GOT3 (cell line): ENCODE results near the gene KIF26B.

ENCODE experiments used
- DNase-seq: peaks from one replicate; lab custom pipeline; 2025; ENCODE audit warnings: mixed read lengths; lab: John Stamatoyannopoulos, UW

KIF26B gene

DNA sequence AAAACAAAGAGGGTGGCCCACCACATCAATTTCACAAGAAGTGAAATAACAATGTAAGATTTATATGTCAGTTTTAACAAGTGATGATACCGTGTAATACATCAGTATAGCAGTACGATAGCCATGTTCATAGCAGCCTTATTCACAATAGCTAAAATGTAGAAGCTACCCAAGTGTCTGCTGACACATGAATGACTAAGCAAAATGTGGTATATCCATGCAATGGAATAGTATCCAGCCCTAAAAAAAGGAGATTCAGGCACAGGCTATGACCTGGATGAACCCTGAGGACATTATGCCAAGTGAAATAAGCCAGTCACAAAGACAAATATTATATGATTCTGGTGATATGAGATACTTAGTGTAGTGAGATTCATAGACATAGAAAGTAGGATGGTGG, 18.0 kb downstream of the KIF26B start:
- DNase-seq: no peak

DNA sequence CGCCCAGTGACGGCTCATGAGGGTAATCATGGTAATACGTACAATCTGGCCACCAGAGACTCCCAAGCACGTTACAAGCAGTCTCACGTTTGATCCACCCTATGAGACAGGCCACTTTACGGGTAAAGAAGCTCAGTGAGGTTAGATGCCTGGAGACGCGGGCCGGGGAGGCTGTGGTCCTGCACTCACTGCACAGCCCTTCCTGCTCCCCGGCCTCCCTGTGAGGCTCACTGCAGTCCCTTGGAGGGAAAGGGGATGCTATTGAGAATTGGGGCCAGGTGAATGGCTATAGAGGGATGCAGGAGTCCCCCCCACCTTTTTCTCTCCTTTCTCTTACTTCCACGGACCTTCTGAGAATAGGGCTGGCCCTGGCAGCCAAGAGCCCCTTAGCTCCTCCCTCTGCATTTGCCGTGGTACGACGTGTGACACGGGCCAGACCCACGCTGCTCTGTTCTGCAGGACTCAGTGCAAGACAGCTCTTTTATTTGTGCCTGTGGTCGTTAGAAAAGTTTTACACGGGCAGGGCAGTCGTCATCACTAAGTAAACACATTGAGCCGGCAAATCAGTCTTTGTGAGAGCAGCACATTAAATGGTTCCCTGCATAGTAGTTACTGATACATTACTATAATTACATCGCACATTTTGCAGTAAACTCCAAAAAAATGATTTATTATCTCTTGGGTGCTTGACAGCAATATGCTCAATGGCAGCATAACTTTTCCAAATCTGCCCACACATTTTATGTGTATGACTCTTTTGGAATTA, 18.8 kb downstream of the KIF26B start:
- DNase-seq: no peak

DNA sequence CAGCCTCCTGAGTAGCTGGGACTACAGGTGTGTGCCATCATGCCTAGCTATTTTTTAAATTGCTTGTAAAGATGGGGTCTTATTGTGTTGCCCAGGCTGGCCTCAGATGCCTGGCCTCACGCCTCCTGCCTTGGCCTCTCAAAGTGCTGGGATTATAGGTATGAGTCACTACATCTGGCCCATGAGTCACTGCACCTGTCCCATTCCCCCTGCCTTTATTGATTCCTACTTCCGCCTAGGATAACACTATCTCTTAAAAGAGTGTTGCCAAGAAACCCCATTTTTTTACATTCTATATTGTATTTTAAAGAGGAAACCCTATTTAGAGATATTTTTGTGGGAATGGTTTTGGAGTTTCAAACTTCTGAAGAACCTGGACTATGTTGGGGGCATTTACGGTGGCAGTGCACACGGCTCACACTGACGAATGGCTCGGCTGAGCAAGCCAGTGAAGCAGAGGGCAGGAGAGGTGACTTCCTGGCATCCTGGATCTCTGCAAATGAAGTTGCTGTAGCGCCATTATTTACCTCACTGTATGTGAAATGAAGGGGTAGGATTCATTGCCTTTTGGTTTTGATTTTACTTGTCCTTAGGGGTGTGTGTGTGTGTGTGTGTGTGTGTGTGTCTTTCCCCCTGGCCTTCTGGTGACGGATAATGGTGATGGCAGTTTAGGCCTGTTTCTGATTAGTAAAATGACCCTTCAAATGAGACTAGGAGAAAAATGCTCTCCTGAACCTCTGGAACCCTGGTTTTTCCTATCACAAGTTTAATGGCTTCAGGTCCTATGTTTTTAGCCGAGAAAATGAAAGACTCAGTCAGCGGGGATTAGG, 22.5 kb downstream of the KIF26B start:
- no peak for DNase-seq

DNA sequence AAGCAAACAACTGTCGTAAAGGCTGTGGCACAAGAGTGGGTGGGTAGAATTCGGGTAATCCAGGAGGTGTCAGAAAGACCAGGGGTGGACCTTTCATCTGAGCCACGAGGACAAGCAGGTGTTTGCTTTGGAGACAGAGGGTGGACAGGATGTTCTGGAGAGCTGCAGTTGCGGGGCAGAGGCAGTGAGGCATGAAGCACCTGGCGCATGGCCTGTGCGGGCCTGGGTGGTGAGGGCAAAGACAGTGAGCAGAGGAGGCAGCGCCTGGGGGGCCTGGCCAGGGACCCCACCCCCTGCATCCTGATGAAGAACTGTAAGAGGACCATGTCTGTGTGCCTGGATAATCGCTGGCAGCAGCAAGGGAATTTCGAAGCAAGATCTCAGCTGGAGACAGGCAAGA, 24.9 kb downstream of the KIF26B start:
- no peak for DNase-seq

DNA sequence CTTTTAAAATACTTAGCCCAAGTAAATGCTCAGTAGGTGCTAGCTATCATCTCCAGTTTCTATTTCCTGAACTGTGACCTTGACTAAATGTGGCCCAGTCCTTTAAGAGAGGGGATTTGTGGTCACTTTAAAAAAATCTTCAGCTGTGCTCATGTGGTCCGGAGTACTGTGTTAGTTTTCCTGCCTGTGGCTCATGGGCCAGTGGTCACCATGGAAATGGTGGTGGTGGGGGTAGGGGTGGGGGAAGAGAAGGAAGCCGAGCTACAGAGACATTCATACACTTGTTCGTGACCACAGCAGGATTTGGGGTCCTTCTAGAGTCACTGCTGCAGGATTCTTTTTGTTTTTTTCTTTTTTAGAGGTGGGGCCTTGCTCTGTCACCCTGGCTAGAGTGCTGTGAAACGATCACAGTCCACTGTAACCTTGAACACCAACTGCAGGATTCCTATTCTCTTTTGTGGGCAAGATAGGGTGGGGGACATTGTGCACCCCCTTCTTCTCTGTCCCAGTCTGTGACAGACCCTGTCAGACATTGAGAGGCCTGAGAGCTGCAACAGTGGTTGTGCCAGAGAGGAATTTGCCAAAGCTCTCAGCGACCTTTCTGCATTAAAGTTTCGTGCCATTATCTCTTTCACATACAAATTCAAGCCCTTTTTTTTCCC, 25.8 kb downstream of the KIF26B start:
- no peak for DNase-seq

DNA sequence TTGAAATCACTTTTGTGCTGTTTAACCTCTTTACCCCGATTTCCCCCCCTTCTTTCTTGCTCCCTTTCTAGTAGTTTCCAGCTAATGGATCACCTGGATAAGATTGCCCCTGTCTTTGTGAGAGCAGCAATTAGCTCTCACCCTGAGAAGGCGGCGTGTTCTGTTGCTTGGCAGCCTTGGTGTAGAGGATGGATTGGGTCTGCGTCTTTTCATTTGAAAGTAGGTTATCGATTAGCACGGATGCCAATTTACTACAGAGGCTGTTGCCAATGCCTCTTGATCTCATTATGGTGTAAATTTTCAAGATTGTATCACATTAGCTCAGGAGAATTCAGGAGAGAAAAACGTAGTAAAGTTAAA, 26.4 kb downstream of the KIF26B start:
- no peak for DNase-seq

DNA sequence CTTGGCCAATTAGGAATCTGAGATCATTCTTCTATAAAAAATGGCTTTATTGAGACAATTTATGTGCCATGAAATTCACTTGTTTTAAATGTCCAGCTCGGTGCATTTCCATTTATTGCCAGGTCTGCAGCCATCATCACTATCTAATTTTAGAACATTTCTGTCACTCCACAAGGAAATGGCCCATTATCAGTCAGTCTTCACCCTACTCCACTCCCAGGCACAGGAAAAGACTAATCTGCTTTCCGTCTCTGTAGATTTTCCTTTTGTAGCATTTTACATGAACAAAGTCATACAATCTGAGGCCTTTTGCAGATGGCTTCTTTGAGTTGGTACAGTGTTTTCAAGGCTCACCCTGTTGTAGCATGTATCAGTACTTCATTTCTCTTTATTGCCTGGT, 27.2 kb downstream of the KIF26B start:
- no peak for DNase-seq

DNA sequence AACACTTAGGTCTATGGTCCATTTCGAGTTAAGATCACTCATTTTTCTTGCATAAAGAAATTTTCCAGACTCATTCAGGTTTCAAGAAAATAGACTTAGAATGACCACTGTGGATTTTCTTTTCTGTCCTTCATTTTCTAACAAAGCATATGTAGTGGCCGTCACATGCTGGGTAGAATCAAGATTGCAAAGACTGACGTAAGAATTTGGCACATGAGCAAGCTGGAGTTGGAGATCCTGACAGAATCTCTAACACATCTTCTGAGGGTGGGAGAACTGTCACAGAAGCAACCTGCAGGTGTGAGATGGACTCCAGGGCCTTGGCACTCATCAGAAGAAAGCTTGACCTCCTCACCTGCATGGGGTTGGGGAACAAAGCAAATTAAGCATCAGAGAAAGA, 28.6 kb downstream of the KIF26B start:
- no peak for DNase-seq

DNA sequence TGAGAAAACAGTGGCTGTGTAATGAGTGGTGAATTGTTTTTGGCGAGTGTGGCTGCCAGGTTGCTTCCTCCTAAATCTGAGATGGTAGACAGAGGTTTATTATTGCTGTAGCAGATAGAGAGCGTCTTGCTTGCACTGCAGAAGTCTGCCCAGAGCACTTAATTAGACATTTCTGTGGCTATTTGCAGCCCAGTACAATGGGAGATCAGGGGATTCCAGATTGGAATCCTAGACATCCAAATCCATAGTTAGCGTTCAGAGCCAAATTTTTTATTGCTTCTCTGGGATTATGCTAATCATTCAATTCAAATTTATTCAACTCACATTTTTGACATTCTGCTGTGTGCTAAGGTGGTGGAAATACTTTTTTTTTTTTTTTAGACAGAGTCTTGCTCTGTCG, 30.0 kb downstream of the KIF26B start:
- DNase-seq: no peak

DNA sequence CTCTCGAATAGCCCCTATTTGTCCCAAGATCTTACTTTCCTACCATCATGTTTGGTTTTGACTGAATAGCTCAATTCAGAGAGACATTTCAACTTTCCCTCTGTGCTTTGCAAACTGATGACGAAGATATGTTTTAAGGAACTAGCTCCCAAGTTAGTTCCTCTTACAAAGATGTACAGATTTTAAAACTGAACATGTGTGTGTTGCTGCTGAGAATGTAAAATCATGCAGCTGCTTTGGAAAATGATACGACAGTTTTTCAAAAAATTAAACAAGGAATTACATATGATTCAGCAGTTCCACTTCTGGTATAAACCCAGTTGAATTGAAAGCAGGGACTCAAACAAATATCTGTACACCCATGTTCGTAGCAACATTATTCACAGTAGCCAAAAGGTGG, 33.6 kb downstream of the KIF26B start:
- DNase-seq: no peak

DNA sequence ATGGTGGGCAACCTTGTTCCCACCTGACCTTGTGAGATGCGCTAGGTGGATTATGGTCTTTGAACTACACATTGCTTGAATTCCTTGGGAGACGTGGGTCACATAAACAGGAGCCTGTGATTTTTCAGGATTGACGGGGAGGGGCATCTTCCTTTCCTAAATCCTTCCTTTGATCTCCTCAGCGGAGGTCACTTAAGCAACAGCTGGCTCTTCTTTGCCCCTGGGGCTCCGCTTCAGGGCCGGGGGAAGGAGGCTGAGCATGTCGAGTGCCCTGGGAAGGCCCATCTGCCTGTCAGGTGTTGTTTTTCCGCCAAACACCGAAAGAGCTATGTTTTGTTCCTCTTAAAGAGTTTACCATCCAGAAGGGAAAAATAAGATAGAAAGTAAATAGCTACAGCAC, 40.6 kb downstream of the KIF26B start:
- no peak for DNase-seq

DNA sequence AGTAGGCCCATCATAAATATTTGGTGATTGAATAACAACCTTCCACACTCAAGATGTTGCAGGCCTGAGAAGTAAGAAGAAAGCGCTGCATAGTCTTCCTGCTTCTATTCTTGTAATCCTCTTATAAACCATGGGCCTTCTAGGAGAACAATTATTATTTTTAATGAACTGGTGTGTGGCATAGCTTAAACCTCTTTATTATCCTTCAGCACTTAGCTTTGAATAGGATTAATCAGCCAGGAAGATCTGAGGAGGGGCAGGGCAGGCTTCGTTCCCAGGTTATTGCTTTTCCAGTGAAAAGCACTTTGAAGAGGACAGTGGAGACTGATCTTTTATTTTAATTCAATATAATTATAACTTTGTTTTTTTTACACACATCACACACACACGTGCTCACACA, 42.3 kb downstream of the KIF26B start:
- DNase-seq: no peak

DNA sequence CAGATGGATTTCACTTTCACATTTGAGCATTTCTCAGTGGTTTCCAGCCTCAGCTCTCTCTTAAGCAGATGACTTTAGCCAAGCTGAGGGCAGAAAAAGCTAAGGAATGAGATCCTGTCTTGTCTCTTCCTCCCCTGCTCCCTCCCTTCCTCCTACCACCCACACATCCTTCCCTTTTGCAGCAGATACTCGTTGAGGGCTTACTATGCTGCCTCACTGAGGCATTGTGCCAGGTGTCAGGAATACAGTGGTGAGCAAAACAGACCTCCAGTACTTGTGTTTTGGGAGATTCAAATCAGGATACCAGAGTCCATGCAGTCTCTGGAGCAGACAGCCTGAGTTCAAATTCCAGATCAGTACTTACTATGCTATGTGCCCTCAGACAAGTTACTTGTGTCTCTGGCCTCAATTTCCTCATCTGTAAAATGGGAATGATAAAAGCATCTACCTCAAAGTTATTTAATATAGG, 43.2 kb downstream of the KIF26B start:
- no peak for DNase-seq

DNA sequence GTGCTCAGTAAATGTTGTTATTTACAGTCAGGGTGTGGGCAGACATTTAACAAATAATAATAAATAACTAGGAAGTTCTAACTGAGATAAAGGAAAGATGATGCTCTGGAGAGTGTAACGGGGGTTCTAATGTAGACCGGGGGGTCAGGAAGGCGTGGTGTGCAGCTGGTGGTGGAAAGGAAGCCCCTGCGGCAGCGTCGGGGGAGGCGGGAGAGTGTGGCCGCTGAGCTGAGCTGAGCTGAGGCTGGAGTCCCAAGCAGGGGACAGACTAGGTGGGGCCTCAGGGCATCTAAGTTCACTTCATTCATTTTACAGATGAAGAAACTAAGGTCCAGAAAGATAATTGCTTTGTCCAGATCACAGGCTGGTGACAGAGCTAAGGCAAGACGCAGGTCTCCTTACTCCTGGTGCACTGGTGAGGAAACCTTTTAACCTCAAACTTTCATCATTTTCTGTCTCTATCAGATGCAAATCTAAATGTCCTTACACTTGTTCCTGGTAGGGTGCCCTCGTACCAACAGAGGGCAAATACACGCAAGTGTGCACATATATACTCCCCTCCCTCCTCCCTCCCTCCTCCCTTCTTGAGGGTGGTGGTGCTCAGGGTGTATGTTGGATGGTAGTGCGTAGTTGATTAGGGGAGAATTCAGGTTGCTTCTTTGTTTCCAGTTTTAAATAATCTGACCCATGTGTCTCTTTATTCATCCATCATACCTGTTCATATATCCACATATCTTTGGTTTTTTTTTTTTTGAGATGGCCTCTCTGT, 44.1 kb downstream of the KIF26B start:
- no peak for DNase-seq

DNA sequence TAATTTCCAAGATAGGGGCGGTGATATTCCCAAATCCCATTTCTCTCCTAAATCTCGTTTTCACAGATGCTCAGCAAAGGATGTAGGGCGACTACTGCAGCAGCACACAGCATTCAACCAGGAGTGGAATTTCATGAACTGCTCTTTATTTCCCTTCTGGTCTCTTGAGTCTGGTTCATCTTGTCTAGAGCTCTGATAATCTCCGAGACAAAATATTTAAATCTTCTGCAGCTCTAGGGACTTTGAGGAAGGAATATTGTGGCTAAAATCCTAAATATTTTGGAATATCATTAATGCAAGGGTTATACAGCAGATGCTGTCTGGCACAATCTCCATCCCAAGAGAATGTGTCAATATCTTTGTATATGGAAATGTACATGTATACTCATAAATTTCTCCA, 45.4 kb downstream of the KIF26B start:
- no peak for DNase-seq

DNA sequence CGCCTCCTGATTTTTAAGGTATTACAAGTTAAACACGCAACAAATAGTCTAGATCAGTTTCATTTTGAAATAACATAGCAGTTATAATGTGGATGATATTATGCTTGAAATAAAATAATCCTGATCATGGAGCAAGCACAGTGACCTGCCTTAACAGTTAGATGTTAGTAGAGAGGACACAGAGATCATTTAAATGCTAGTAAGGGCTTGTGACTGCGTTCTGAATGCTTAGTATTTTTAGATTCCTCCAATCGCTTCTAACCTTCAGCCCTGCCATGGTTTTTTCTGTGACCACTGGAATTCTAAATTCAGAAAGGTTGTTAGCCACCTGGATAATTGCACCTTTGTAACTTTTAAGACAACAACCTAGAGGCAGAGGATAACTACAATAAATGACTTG, 46.4 kb downstream of the KIF26B start:
- DNase-seq: no peak

DNA sequence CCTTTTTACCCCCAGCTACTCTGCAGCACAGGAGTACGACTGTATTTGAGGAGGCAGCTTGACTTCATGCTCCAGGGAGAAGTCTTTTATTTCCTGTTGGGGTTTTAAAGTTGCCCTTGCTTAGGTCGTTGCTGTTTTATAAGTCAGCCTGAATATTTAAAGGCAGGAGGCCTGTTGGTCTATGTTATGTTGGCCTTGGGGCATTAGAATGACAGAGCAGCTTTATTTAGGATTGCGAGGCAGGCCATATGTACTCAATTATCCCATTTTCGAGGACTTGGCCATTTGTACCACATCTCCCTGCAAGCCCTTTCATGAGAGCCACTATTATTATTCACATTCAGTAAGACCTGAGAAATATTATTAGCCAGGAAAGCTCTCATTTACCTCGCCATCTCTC, 47.0 kb downstream of the KIF26B start:
- DNase-seq: no peak

DNA sequence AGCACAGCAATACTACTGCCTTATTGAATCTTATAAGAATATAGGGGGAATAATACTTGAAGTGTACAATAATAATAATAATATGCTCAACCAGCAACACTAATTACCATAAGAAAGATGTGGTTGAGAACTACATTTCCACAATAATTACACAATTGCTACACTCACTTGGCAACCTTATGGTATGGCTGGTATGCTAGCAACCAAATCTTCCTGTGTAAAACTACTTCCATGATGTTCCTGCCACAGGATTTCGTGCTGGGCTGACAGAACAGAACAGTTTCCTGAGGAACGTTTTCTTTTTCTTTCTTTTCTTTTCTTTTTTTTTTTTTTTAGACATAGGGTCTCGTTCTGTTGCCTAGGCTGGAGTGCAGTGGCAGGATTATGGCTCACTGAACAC, 50.6 kb downstream of the KIF26B start:
- DNase-seq: no peak

DNA sequence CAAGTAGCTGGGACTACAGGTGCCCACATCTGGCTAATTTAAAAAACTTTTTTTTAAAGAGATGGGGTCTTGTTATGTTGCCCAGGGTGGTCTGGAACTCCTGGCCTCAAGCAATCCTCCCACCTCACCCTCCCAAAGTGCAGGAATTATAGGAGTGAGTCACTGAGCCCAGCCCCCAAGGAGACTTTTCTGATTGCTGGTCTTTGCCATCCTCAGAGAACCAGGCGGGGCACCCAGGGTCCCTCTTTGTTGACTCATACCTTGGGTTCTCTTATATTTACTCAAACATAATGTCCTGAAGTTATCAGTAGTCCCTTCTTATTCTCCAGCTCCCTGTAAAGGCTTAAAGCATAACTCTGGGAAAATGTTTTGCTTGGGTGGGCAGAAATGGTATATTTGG, 51.1 kb downstream of the KIF26B start:
- no peak for DNase-seq

DNA sequence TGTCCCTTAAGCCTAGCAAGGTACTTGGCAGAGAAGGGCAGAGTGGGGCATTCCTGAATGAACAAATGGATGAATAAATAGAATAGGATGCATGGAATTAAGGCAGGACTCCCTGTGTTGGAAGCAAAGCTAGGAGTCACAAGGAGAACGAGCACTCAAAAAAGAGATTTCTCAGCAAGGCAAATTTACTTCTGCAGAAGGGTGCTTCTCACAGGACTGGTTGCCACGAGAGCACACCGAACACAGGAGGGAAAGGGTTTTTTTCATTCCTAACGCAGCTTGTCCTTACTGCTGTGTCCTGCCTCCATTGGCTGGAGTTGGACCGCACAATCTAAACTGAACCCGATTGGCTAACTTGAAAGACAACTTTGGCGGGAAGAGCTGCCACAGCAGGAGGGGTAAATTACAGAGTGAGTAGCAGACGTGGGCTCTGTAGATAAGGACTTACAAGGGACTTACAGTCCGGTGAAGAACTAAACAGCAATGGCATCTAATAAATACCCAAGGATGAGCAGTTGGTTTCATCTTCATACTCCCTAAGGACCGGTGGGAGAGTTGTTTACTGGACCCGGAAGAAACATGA, 52.4 kb downstream of the KIF26B start:
- no peak for DNase-seq

DNA sequence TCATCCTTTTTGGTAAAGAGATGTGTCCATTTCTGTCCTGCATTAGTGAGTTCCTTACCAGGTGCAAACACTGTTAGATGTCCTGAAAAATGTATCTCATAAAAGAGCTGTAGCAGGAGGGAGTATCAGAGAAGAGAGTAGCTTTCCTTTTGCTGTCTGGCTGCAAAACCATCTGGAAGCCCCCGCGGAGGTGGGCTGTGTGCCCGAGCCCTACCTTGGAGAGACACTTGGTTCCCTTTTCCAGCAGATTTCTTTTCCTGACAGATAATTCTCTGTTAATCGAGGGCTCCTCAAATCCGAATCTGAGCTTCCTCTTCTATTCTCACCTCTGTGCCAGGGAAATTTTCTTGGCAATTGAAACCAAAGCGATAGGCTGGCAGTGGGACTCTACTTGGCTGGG, 53.0 kb downstream of the KIF26B start:
- no peak for DNase-seq
